T-cell (primary cell): Measurements from ENCODE around the gene EYA4. TPM values are rescaled to one million over a fixed set of nuclear protein-coding genes. Genes with fewer than 3 reads are reported as not detected.

Experiments
- ATAC-seq, 4 experiments: fragments of 200-7000 bp in 3 of 4; fragments of 150-1000 bp in 1 of 4; cut with Tn5 transposase; replicated peaks in 1 of 4; 1 replicate in 3 of 4; 2 replicates in 1 of 4; pipeline ENCODE4 v1.10.0; 2021; ENCODE audit warnings: moderate library complexity in 3 of 4, mild to moderate bottlenecking in 2 of 4, moderate number of reproducible peaks in 1 of 4
- CTCF ChIA-PET, 2 donors: fragments of 300-600 bp; sonication (Branson Sonifier 250); formaldehyde crosslinking; loops; one replicate each; lab custom pipeline; 2022; ENCODE audit warnings: antibody characterized with exemption in 2 of 2; lab: Charles Lee
- POLR2A ChIA-PET, 2 donors: fragments of 300-600 bp; sonication (Branson Sonifier 250); formaldehyde crosslinking; loops; one replicate each; lab custom pipeline; 2022; ENCODE audit warnings: antibody characterized with exemption in 2 of 2; lab: Charles Lee
- DNase-seq, 35 experiments: peaks; one replicate each; pipeline versions ENCODE4 v3.0.0 to v3.0.0-alpha.2; 2013 to 2023
- H3K27ac ChIP-seq: one replicate; pipeline ENCODE4 v1.5.1; 2013; ENCODE audit warnings: low read length
- H3K27me3 ChIP-seq, 2 experiments: replicated peaks in 1 of 2; 1 replicate in 1 of 2; 2 replicates in 1 of 2; pipeline versions ENCODE4 v1.6.1 to v1.7.0; 2013; ENCODE audit warnings: low read length in 1 of 2, mixed read lengths in 1 of 2; ENCODE audit not compliant: control insufficient read depth in 2 of 2, insufficient read depth in 2 of 2; ENCODE audit errors: extremely low read depth in 1 of 2
- H3K36me3 ChIP-seq, 2 donors: 1 replicate in 1 of 2; 2 replicates in 1 of 2; pipeline versions ENCODE4 v1.6.1 to v1.7.0; 2013; ENCODE audit warnings: low read length in 1 of 2; ENCODE audit not compliant: control insufficient read depth in 2 of 2, insufficient read depth in 1 of 2; ENCODE audit errors: extremely low read depth in 1 of 2
- H3K4me1 ChIP-seq, 2 experiments: 1 replicate in 1 of 2; 2 replicates in 1 of 2; pipeline versions ENCODE4 v1.6.1 to v1.7.0; 2013; ENCODE audit warnings: low read length in 2 of 2, mixed read lengths in 1 of 2; ENCODE audit not compliant: insufficient read depth in 2 of 2, control insufficient read depth in 1 of 2; ENCODE audit errors: extremely low read depth in 1 of 2
- H3K4me3 ChIP-seq, 2 donors: 1 replicate in 1 of 2; 2 replicates in 1 of 2; pipeline versions ENCODE4 v1.5.1 to v1.7.0; 2013; ENCODE audit warnings: mild to moderate bottlenecking in 2 of 2, low read length in 1 of 2, moderate library complexity in 1 of 2; ENCODE audit not compliant: control insufficient read depth in 1 of 2; ENCODE audit errors: extremely low read depth in 1 of 2
- H3K9me3 ChIP-seq: 2 replicates; pipeline ENCODE4 v1.7.0; 2013
- H3K27ac Mint-ChIP-seq, 2 donors: one replicate each; pipeline ENCODE4 v1.8.0; 2020 to 2021; ENCODE audit warnings: mild to moderate bottlenecking in 2 of 2, mixed read lengths in 2 of 2
- H3K27me3 Mint-ChIP-seq, 2 donors: one replicate each; pipeline ENCODE4 v1.8.0; 2021 to 2022; ENCODE audit warnings: mixed read lengths in 2 of 2
- H3K36me3 Mint-ChIP-seq: one replicate; pipeline ENCODE4 v1.8.0; 2021; ENCODE audit warnings: mixed read lengths
- H3K4me1 Mint-ChIP-seq, 3 donors: one replicate each; pipeline ENCODE4 v1.8.0; 2020 to 2022; ENCODE audit warnings: mixed read lengths in 3 of 3, mild to moderate bottlenecking in 1 of 3
- H3K4me3 Mint-ChIP-seq, 3 donors: one replicate each; pipeline ENCODE4 v1.8.0; 2020 to 2022; ENCODE audit warnings: mild to moderate bottlenecking in 3 of 3, mixed read lengths in 3 of 3, moderate library complexity in 3 of 3
- H3K9me3 Mint-ChIP-seq, 3 donors: one replicate each; pipeline ENCODE4 v1.8.0; 2020 to 2022; ENCODE audit warnings: mixed read lengths in 3 of 3
- WGBS: methylation state at CpG from one replicate; pipeline ENCODE4 v1.1.5; 2013; ENCODE audit warnings: missing lambda C conversion rate; ENCODE audit not compliant: insufficient coverage; 5-methylcytosine and 5-hydroxymethylcytosine counted together
- total RNA-seq, 35 experiments: library from RNA in 6 of 35; stranded (reverse) in 6 of 35; fragments of 120-200 nt in 1 of 35; gene quantifications; one replicate each; pipeline versions ENCODE4 v1.2.1 to v1.2.4 and lab custom pipeline; 2013 to 2026

Gene EYA4
- total RNA-seq, 5 donors from 2014 or later (not counting 1 experiment from before 2014, with no cell fraction given), result 0.22 TPM; not detected in 4

- Mint-ChIP-seq H3K4me1 (no peaks in the 10 kb centered on the region), H3K27me3 (peaks cover 0 to 5% of the 10 kb centered on the region in 2 donors), H3K36me3 (no peaks in the 10 kb centered on the region), H3K9me3 (no peaks in the 10 kb centered on the region), H3K27ac (no peak overlapping the region), H3K4me3 (no peak overlapping the region)
- ChIA-PET POLR2A (no interaction called here), CTCF (interaction anchor here in 1 of 2 donors (0.6 kb wide), 1 partner anchor 536 kb away, joined by 5 read pairs; no protein-coding TSS in a partner anchor)
- H3K4me3 ChIP-seq, result no peak overlapping the region
- DNase-seq (no peak), ATAC-seq (no peak)
- H3K4me1 ChIP-seq, result no peaks in the 10 kb centered on the region
- H3K27me3 ChIP-seq, result no peaks in the 10 kb centered on the region
- H3K9me3 ChIP-seq, result no peaks in the 10 kb centered on the region
- WGBS, result 50% methylated on average over 2 of the region's 3 CpGs
- H3K27ac ChIP-seq, result no peak overlapping the region
- H3K36me3 ChIP-seq, result no peaks in the 10 kb centered on the region
These were observed 107.7 kb downstream of the EYA4 start for GRCh38 chr6:133348846-133349245.

DNA sequence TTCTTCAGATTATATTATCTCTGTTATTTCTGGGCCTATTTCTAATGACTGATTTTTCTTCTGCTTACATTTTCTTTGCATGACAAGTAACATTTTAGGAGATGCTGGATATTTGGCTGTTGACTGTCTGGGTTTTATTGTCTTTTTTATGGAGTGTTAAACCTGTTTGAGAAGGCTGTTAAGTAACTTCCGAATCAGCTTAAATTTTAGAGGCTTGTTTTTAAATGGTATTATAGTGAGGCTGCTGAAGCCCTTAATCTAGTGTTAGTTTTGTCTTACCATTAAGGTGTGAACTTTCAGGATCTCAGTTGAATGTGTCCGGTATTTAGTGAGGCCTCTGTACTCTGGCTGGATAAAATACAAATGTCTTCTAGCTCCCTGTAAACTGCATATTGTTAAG lies 109.8 kb downstream of the EYA4 start:
- H3K27ac Mint-ChIP-seq, result no peak overlapping the region
- DNase-seq, result no peak
- no peak for ATAC-seq
- Histone ChIP-seq H3K4me3 (no peak overlapping the region), H3K27me3 (no peaks in the 10 kb centered on the region), H3K4me1 (no peaks in the 10 kb centered on the region), H3K9me3 (no peaks in the 10 kb centered on the region), H3K36me3 (no peaks in the 10 kb centered on the region), H3K27ac (no peak overlapping the region)
- H3K4me3 Mint-ChIP-seq, result no peak overlapping the region
- H3K36me3 Mint-ChIP-seq, result no peaks in the 10 kb centered on the region
- WGBS, result 100% methylated on average over 1 of the region's 2 CpGs
- ChIA-PET POLR2A (no interaction called here), CTCF (no interaction called here)
- H3K9me3 Mint-ChIP-seq, result no peaks in the 10 kb centered on the region
- H3K4me1 Mint-ChIP-seq, result no peaks in the 10 kb centered on the region
- peaks cover 0 to 7% of the 10 kb centered on the region in 2 donors for H3K27me3 Mint-ChIP-seq

DNA sequence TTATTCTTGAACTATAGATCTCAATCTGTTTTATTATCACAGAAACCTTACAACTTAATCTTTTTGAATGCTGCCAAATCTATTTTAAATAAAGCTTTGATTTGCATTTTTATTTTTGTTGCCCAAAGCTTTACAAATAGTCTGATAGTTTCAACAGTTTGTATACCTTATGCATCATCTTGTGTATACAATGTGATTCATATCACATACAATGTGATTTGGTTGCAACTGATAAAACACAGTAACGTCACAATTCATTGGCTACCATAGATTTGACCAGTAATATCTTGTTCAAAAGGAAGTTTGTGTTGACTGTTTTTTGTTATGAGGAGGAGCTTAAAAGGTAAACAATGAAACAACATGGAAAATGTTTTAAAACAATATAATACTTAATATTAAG lies 110.9 kb downstream of the EYA4 start:
- WGBS, result no CpG with 5 or more reads among the region's 1 CpG
- Mint-ChIP-seq H3K4me1 (no peaks in the 10 kb centered on the region), H3K36me3 (no peaks in the 10 kb centered on the region), H3K4me3 (no peak overlapping the region), H3K9me3 (no peaks in the 10 kb centered on the region), H3K27ac (no peak overlapping the region), H3K27me3 (peaks cover 0 to 7% of the 10 kb centered on the region in 2 donors)
- Histone ChIP-seq H3K4me1 (no peaks in the 10 kb centered on the region), H3K4me3 (no peak overlapping the region), H3K9me3 (no peaks in the 10 kb centered on the region), H3K27me3 (no peaks in the 10 kb centered on the region), H3K27ac (no peak overlapping the region), H3K36me3 (no peaks in the 10 kb centered on the region)
- POLR2A ChIA-PET, result interaction anchor here in 1 of 2 donors (0.7 kb wide), 1 partner anchor 1346 kb away, joined by 3 read pairs; no protein-coding TSS in a partner anchor
- DNase-seq (no peak), ATAC-seq (no peak)
- CTCF ChIA-PET, result interaction anchor here in 1 of 2 donors (0.6 kb wide), 1 partner anchor 1013 kb away, joined by 3 read pairs; no protein-coding TSS in a partner anchor

GRCh38 chr6:133353061-133353460 lies 111.9 kb downstream of the EYA4 start:
- Mint-ChIP-seq H3K36me3 (no peaks in the 10 kb centered on the region), H3K4me3 (no peak overlapping the region), H3K4me1 (no peaks in the 10 kb centered on the region), H3K27me3 (peaks cover 0 to 7% of the 10 kb centered on the region in 2 donors), H3K9me3 (no peaks in the 10 kb centered on the region), H3K27ac (no peak overlapping the region)
- no CpG with 5 or more reads among the region's 1 CpG for WGBS
- H3K9me3 ChIP-seq, result no peaks in the 10 kb centered on the region
- no peaks in the 10 kb centered on the region for H3K27me3 ChIP-seq
- no peaks in the 10 kb centered on the region for H3K4me1 ChIP-seq
- ATAC-seq (no peak), DNase-seq (no peak)
- ChIA-PET POLR2A (interaction anchor here in 1 of 2 donors (0.6 kb wide), 1 partner anchor 443 kb away, joined by 4 read pairs; no protein-coding TSS in a partner anchor), CTCF (no interaction called here)
- H3K36me3 ChIP-seq, result no peaks in the 10 kb centered on the region
- no peak overlapping the region for H3K4me3 ChIP-seq
- H3K27ac ChIP-seq, result no peak overlapping the region

- Histone ChIP-seq H3K9me3 (no peaks in the 10 kb centered on the region), H3K36me3 (no peaks in the 10 kb centered on the region), H3K27ac (no peak overlapping the region), H3K4me3 (no peak overlapping the region), H3K4me1 (no peaks in the 10 kb centered on the region), H3K27me3 (no peaks in the 10 kb centered on the region)
- Mint-ChIP-seq H3K4me3 (no peak overlapping the region), H3K27me3 (peaks cover 0 to 3% of the 10 kb centered on the region in 2 donors), H3K4me1 (no peaks in the 10 kb centered on the region), H3K27ac (no peak overlapping the region), H3K36me3 (no peaks in the 10 kb centered on the region), H3K9me3 (no peaks in the 10 kb centered on the region)
- 49% methylated on average over 2 of the region's 3 CpGs for WGBS
- no peak for ATAC-seq
- CTCF ChIA-PET, result no interaction called here
- no peak for DNase-seq
- POLR2A ChIA-PET, result no interaction called here
These were observed 114.8 kb downstream of the EYA4 start for GRCh38 chr6:133355922-133356321.

DNA sequence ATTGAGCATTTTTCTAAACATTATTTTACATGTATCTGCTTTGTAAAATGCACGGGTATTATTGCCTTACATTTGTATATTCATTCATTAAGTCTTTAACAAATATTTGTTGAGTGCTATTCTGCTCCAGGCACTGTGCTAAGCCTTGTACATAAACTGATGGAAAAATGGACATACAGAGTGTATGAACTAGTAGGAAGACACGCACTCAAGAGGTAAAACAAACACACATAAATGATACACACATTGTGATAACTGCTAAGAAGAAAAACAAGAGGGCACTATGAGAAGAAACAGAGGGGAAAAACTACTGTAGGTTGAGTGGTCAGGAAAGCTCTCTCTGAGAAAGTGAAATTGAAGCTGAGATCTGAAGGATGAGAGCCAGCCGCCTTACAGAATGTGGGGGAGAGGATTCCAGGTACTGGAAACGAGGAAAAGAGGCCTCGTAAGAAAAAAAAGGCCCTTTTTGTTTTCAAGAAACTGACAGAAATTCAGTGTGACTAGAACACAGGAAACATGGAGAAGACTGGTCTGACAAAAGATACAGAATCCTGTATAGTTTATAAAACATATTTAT lies 117.5 kb downstream of the EYA4 start:
- H3K27ac ChIP-seq, result no peak overlapping the region
- WGBS, result 61% methylated on average over 3 of the region's 5 CpGs
- H3K4me1 ChIP-seq, result no peaks in the 10 kb centered on the region
- no peaks in the 10 kb centered on the region for H3K9me3 Mint-ChIP-seq
- H3K36me3 Mint-ChIP-seq, result no peaks in the 10 kb centered on the region
- ChIA-PET POLR2A (interaction anchor here in 1 of 2 donors (0.6 kb wide), 1 partner anchor 853 kb away, joined by 4 read pairs; no protein-coding TSS in a partner anchor), CTCF (no interaction called here)
- H3K27me3 ChIP-seq, result no peaks in the 10 kb centered on the region
- H3K27ac Mint-ChIP-seq, result no peak overlapping the region
- ATAC-seq (no peak), DNase-seq (no peak)
- no peaks in the 10 kb centered on the region for H3K4me1 Mint-ChIP-seq
- H3K36me3 ChIP-seq, result no peaks in the 10 kb centered on the region
- peaks cover 0 to 3% of the 10 kb centered on the region in 2 donors for H3K27me3 Mint-ChIP-seq
- H3K4me3 ChIP-seq, result no peak overlapping the region
- no peak overlapping the region for H3K4me3 Mint-ChIP-seq
- no peaks in the 10 kb centered on the region for H3K9me3 ChIP-seq
